Forelimb muscle (tissue), 1 donor: ENCODE data around the gene LARP4. TPM values are rescaled to one million over a fixed set of nuclear protein-coding genes. Genes with fewer than 3 reads are reported as not detected.
"Not testable (repeated sequence)": the region's sequence is repeated elsewhere in the genome, so short reads cannot be mapped to it uniquely, and the experiment has no call there.

Experiments used
- DNase-seq: peaks from one replicate; pipeline ENCODE4 v3.0.0-alpha.2; 2013; ENCODE audit warnings: low read depth
- polyA plus RNA-seq: library from polyadenylated mRNA; unstranded; fragments of 120-200 nt; gene quantifications from one replicate; pipeline ENCODE4 v1.2.1, GENCODE V29; 2013; ENCODE audit not compliant: insufficient read length

LARP4 gene
- polyA plus RNA-seq, 1 donor: 26.3 TPM

GRCh38 chr12:50401500-50402081 is 906 bp downstream of the LARP4 start:
- DNase-seq: no peak

DNA sequence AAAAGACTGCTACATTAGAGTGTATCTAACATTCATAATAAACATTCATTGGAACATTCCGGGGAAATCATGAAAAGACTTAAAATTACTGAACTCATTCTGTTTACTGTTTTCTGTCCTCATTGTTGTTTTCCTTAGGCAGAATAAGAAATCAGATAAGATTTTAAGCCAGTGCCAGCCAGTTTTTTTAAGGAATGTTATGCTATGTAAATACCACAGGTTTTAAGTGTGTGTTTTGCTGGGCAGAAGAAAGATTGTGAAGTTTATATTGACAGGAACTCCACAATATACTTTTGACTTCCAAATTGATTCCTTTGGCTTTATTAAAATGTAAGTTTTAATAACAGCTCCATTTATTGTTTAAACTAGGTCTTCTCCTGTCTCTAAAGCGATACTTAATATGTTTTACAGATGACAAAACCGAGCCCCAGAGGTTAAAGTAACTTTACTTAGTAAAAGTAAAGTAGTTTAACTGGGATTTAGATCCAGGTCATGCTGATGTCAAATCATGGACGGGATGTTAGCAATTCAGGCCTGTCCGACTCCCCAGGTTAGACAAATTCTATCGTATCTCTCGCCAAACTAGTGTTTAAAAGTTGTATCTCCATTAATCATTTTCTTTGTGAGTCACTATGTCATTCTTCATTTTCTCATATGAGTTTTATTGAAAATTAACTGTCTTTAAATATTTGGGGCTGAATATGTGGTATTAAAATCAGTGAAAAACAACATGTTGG is 1.7 kb downstream of the LARP4 start:
- DNase-seq: no peak

- DNase-seq: no peak
These were observed 2.3 kb downstream of the LARP4 start for GRCh38 chr12:50403001-50403440.

- DNase-seq: no peak
These were observed 3.6 kb downstream of the LARP4 start for GRCh38 chr12:50404307-50404706.

- no peak for DNase-seq
These were observed 10.5 kb downstream of the LARP4 start for GRCh38 chr12:50411051-50411660.

DNA sequence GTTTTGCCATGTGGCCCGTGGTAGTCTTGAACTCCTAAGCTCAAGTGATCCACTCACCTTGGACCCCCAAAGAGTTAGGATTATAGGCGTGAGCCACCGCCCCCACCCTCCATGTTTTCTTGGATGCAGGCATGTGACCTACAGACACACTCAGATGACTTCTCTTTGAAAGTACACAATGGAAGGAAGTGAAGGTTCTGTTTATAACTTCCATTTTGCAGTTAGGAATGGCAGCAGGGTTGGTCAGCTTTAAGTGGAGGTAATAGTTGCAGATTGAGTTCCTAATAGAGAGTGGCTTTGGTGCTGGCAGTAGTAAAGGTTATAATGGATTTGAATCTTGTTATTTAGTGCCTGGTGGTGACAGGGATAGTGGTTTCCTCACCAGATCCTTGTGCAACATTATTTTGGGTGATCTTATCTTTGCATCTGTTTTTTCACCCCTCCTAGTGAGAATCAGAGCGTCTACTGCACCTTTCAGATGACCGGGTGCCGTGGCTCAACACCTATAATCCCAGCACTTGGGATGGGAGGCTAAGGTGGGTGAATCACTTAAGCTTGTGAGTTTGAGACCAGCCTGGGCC is 15.3 kb downstream of the LARP4 start:
- DNase-seq: no peak

GRCh38 chr12:50419112-50419909 is 18.6 kb downstream of the LARP4 start:
- DNase-seq: no peak

- not testable (repeated sequence) for DNase-seq
These were observed 22.2 kb downstream of the LARP4 start for GRCh38 chr12:50422855-50423254.

DNA sequence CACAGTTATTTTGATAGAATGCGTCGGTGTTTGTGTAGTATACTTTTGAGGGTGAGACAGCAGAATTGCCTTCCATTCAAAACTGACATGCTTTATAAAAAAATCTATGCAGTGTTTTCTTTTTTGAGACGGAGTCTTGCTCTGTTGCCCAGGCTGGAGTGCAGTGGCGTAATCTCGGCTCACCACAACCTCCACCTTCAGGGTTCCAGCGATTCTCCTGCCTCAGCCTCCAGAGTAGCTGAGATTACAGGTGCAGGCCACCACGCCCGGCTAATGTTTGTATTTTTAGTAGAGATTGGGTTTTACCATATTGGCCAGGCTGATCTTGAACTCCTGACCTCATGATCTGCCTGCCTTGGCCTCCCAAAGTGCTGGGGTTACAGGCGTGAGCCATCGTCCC is 22.7 kb downstream of the LARP4 start:
- DNase-seq: not testable (repeated sequence)

GRCh38 chr12:50425589-50426258 is 25.0 kb downstream of the LARP4 start:
- DNase-seq: no peak

GRCh38 chr12:50431656-50432055 is 31.0 kb downstream of the LARP4 start:
- not testable (repeated sequence) for DNase-seq

DNA sequence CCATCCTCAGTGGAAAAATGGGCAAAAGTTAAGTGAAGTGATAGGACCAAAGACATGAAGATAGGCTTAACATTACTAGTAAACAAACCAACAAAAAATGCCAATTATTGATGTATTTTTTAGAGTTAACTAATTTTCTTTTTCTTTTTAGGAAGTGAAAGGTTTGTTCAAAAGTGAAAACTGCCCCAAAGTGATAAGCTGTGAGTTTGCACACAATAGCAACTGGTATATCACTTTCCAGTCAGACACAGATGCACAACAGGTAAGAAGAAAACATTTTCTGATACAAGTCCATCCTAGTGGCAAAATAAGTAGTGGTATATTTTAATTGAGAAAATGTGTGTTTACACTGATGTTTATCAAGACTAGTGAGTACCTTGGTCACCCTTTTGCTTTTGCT is 39.6 kb downstream of the LARP4 start:
- no peak for DNase-seq

DNA sequence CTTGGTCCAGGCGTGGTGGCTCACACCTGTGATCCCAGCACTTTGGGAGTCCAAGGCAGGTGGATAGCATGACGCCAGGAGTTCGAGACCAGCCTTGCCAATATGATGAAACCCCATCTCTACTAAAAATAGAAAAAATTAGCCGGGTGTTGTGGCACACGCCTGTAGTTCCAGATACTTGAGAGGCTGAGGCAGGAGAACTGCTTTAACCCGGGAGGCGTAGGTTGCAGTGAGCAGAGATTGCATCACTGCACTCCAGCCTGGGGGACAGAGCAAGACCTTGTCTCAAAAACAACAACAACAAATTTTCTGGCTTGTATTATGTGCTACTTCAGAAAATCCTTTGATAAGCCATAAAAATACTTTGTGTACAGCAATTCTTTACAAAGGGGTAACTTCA is 41.1 kb downstream of the LARP4 start:
- no peak for DNase-seq

DNA sequence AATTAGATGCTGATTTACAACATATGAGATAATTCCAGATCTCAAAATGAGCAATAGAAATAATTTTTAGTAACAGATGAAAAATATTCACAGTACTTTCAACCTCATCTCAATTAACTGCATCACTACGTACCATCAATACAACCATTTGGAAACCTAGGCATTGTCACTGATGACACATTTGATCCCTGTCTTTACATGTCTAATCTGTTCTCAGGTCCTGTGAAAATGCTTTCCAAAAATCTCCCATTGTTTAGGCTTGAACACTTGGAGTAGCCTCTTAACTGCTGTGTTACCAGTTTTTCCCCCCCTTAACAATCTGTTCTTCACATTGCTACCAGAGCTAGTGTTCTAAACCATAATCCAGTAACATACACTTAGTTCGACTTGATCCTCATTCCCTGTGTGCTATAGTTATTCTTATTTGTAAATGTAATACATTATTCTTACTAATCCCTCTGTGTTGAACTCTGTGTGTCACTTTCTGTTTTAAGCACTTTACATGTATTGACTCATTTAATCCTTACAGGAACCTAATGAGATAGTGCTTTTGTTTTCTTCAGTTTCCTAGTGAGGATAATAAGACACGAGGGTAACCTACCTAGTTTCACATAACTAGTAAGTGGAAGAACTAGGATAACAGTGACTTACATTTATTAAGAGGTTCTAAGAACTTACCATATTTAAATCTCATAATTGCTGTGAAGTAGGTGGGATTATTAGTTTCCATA is 41.7 kb downstream of the LARP4 start:
- no peak for DNase-seq

- DNase-seq: not testable (repeated sequence)
These were observed 49.0 kb downstream of the LARP4 start for GRCh38 chr12:50449671-50450070.

DNA sequence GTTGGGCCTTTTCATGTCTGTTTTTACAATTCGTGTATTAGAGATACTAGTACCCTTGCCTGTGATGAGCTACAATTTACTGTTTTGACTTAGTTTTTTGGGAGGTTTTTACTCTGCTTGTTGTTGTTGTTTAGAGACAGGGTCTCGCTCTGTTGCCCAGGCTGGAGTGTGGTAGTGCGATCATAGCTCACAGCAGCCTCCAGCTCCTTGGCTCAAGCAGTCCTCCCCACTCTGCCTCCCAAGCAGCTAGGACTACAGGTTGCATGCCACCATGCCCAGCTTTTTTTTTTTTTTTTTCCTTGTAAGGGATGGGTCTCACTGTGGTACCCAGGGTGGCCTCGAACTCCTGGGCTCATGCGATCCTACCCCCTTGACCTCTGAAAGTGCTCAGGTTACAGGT is 52.1 kb downstream of the LARP4 start:
- DNase-seq: no peak

GRCh38 chr12:50453872-50454271 is 53.2 kb downstream of the LARP4 start:
- DNase-seq: no peak

DNA sequence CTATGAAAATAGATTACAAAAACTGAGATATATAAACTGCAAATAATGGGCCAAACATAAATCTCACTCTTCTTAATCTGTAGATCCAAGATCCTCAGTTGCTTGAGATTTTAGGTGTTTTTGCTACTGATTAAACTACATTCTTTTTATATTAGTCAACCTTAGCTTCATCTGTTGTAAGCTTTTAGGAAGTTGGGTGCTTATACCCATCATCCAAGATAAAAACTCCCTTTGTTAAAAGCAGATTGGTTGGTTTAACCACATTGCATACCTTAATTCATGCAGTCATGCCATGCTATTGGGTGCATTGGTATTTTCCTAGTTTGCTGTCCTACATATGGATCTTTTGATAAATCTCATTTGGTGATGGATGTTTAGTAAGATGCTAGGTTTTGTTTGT is 57.9 kb downstream of the LARP4 start:
- DNase-seq: no peak

DNA sequence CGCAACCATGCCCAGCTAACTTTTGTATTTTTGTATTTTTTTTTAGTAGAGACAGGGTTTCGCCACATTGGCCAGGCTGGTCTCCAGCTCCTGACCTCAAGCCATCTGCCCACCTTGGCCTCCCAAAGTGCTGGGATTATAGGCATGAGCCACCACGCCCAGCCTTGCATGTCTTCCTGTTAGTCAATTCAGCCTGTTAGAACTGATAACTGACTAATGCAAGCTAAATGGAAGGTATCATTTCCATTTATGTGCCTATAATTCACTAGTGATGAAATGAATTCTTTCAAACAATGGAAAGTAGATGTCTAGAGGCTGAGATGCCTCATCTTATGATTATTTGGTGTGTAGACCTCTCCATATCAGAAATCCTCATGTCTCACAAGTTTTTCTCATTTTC is 66.8 kb downstream of the LARP4 start:
- DNase-seq: no peak

- DNase-seq: no peak
These were observed 76.7 kb downstream of the LARP4 start for GRCh38 chr12:50477241-50477832.
